SK-N-SH treated with all-trans-retinoic acid at 6 μM for 48 hours (cell line): Measurements from ENCODE around the gene NACAD.

ENCODE experiments used
- ARNTL ChIP-seq: fragments of 450-650 bp; formaldehyde crosslinking; IDR thresholded peaks from 2 replicates; pipeline ENCODE4 v1.5.0; 2020; ENCODE audit warnings: low read depth, mild to moderate bottlenecking, moderate library complexity, borderline replicate concordance
- ESRRG ChIP-seq: fragments of 250-450 bp; sonication (Bioruptor Pico); IDR thresholded peaks from 2 replicates; pipeline ENCODE4 v1.6.1; 2021; ENCODE audit warnings: mild to moderate bottlenecking
- GLIS3 ChIP-seq: fragments of 250-450 bp; sonication (Bioruptor Pico); IDR thresholded peaks from 2 replicates; pipeline ENCODE4 v1.5.0; 2020; ENCODE audit warnings: mild to moderate bottlenecking, moderate library complexity
- ISL1 ChIP-seq: fragments of 250-450 bp; sonication (Bioruptor Pico); IDR thresholded peaks from 2 replicates; pipeline ENCODE4 v2.1.2; 2022; ENCODE audit warnings: mild to moderate bottlenecking, moderate library complexity
- OSR1 ChIP-seq: fragments of 250-450 bp; sonication (Bioruptor Pico); IDR thresholded peaks from 2 replicates; pipeline ENCODE4 v1.8.0; 2022; ENCODE audit warnings: moderate library complexity, mild to moderate bottlenecking, inconsistent platforms
- PATZ1 ChIP-seq: fragments of 250-450 bp; sonication (Bioruptor Pico); IDR thresholded peaks from 2 replicates; pipeline ENCODE4 v1.8.0; 2020; ENCODE audit warnings: mild to moderate bottlenecking, moderate library complexity, borderline replicate concordance
- RARB ChIP-seq: fragments of 250-450 bp; sonication (Bioruptor Pico); IDR thresholded peaks from 2 replicates; pipeline ENCODE4 v1.8.0; 2021; ENCODE audit warnings: mild to moderate bottlenecking, moderate library complexity
- TCF4 ChIP-seq: fragments of 250-450 bp; sonication (Bioruptor Pico); IDR thresholded peaks from 2 replicates; pipeline ENCODE4 v1.8.0; 2021; ENCODE audit warnings: mild to moderate bottlenecking, moderate library complexity, borderline replicate concordance
- TSHZ2 ChIP-seq: fragments of 250-450 bp; sonication (Bioruptor Pico); IDR thresholded peaks from 2 replicates; pipeline ENCODE4 v1.5.0; 2020; ENCODE audit warnings: mild to moderate bottlenecking, moderate library complexity
- ZC3H10 ChIP-seq: fragments of 250-450 bp; sonication (Bioruptor Pico); IDR thresholded peaks from 2 replicates; pipeline ENCODE4 v1.5.1; 2021; ENCODE audit warnings: mild to moderate bottlenecking, moderate library complexity
- ZFP30 ChIP-seq: fragments of 450-650 bp; formaldehyde crosslinking; IDR thresholded peaks from 2 replicates; pipeline ENCODE4 v1.5.0; 2022; ENCODE audit warnings: mild to moderate bottlenecking, moderate library complexity
- ZNF565 ChIP-seq: fragments of 450-650 bp; formaldehyde crosslinking; conservative IDR thresholded peaks from 2 replicates; pipeline ENCODE4 v1.5.0; 2020; ENCODE audit warnings: low read depth, mild to moderate bottlenecking, moderate library complexity
- ZNF70 ChIP-seq: fragments of 450-650 bp; formaldehyde crosslinking; IDR thresholded peaks from 2 replicates; pipeline ENCODE4 v1.5.0; 2020; ENCODE audit warnings: mild to moderate bottlenecking, moderate library complexity

GRCh38 chr7:45061806-45062425, 26.9 kb downstream of the NACAD start:
- TF ChIP-seq GLIS3 (CRISPR knock-in tag) = no peak
- no peak for TF ChIP-seq PATZ1 (CRISPR knock-in tag)
- no peak for TF ChIP-seq ZFP30 (CRISPR knock-in tag)
- TF ChIP-seq OSR1 (CRISPR knock-in tag) = no peak
- no peak for TF ChIP-seq ISL1 (CRISPR knock-in tag)
- TF ChIP-seq ZNF70 = no peak
- no peak for TF ChIP-seq RARB (CRISPR knock-in tag)
- no peak for TF ChIP-seq TSHZ2 (CRISPR knock-in tag)
- TF ChIP-seq ZC3H10 = no peak
- no peak for TF ChIP-seq ZNF565 (CRISPR knock-in tag)
- TF ChIP-seq ARNTL = no peak
- TF ChIP-seq ESRRG = no peak
- TF ChIP-seq TCF4 (CRISPR knock-in tag) = no peak
